ENCODE results near the gene MAMSTR.
A peak's percentile ranks its signal among the peaks of the same experiment; 100 is the strongest.

Gene MAMSTR

DNA sequence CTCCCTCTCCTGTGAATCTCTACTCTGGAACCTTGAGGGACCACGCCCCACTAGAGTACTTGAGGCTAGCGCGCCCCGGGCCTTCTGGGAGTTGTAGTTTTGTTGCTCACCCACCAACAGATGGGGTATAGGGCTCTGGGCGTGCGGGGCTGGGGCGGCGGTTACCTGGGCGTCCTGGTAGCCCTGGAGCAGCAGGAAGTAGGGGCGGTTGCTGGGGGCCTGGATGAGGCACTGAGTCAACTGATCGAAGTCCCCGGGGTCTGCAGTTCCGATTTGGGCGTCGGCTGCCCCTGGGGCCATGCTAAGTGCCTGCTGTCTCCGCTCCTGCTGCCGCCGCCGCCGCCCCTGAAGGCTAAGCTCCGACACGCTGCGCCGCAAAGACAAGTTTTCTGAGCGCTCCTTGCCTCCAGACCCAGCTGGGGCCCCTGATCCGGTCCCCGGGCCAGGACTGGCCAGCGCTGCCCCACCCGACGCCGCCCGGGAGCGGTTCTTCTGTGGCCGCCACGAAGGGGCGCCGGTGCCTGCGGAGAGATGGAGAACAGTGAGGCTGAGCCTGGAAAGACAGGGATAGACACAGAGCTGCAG is 15.6 kb upstream of the MAMSTR start:
- TF ChIP-seq, protein P1, sequence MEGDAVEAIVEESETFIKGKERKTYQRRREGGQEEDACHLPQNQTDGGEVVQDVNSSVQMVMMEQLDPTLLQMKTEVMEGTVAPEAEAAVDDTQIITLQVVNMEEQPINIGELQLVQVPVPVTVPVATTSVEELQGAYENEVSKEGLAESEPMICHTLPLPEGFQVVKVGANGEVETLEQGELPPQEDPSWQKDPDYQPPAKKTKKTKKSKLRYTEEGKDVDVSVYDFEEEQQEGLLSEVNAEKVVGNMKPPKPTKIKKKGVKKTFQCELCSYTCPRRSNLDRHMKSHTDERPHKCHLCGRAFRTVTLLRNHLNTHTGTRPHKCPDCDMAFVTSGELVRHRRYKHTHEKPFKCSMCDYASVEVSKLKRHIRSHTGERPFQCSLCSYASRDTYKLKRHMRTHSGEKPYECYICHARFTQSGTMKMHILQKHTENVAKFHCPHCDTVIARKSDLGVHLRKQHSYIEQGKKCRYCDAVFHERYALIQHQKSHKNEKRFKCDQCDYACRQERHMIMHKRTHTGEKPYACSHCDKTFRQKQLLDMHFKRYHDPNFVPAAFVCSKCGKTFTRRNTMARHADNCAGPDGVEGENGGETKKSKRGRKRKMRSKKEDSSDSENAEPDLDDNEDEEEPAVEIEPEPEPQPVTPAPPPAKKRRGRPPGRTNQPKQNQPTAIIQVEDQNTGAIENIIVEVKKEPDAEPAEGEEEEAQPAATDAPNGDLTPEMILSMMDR (IDR thresholded peaks at IDR 0.05) = no peak
- no peak for TF ChIP-seq ZFX (IDR thresholded peaks at IDR 0.05; ENCODE audit: borderline replicate concordance)
- H3K27ac ChIP-seq = no peak overlapping the region

DNA sequence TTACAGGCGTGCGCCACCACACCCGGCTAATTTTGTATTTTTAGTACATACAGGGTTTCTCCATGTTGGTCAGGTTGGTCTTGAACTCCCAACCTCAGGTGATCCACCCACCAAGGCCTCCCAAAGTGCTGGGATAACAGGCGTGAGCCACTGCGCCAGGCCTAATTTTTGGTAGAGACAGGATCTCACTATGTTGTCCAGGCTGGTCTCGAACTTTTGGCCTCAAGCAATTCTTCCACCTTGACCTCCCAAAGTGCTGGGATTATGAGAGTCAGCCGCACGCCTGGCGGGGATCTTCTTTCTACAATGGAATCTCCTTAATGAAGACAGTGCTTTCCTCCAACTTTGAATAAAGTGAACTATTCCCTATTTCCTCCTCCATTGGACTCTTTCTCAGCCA is 15.1 kb upstream of the MAMSTR start:
- H3K27ac ChIP-seq = no peak overlapping the region
- TF ChIP-seq, protein P1 (IDR thresholded peaks at IDR 0.05) = no peak
- no peak for TF ChIP-seq ZFX (IDR thresholded peaks at IDR 0.05; ENCODE audit: borderline replicate concordance)

DNA sequence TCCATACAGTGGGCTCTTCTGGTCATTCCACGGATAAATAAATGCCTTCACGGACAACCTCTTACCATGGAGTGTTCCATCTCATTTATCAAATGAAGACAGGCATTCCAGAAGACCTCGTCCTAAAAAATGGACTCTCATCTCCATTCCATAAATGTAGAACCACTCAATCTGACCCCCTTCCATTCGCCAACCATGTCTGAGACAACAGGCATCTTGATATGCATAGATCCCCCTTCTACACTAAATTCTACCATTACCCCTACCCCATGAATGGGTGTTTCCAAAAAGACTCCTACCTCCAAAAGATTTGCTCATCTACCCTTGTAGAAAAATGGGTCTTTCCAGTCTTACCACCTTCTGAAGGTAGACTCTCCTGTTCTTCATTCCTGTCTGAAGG is 11.9 kb upstream of the MAMSTR start:
- no peak overlapping the region for H3K27ac ChIP-seq
- TF ChIP-seq, protein P1 (IDR thresholded peaks at IDR 0.05) = no peak
- no peak for TF ChIP-seq ZFX (IDR thresholded peaks at IDR 0.05; ENCODE audit: borderline replicate concordance)

DNA sequence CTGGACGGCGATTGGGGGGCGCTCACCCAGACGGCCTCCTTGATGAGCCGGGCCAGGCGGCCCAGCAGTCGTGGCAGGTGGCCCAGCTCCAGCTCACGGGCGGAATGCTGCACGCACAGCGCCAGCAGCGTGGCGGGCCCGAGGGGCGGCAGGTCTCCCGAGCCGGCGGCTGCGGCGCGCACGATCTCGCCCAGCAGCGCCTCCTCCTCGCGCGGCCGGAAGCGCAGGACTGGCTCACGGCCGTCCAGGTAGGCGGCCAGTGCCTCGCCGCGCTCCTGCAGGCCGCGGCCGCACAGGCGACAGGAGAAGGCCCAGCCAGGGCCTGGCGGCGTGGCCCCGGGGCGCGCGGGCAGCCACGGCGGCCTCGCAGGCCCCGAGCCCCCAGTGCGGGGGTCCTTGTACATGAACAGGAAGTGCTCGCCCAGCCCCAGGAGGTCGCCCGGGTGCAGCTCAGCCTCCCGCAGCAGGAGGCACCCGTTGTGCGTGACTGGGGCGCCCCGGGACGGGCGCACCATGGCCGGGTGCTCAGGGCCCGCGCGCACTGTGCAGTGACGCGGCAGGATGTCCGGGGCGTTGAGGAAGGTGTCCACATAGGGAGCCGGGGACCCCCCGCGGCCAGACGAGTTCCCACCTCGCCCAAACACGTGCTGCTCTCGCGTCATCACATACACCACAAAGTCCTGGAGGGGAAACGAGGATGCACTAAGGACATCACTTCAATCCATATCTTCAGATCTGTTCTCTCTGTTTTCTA is 9.6 kb upstream of the MAMSTR start:
- TF ChIP-seq ZFX (IDR thresholded peaks at IDR 0.05; ENCODE audit: borderline replicate concordance) = no peak
- TF ChIP-seq, protein P1 (IDR thresholded peaks at IDR 0.05) = peak; percentile 35
- peak overlapping the region; percentile 32; the same call in 1 of the 2 replicates for H3K27ac ChIP-seq

DNA sequence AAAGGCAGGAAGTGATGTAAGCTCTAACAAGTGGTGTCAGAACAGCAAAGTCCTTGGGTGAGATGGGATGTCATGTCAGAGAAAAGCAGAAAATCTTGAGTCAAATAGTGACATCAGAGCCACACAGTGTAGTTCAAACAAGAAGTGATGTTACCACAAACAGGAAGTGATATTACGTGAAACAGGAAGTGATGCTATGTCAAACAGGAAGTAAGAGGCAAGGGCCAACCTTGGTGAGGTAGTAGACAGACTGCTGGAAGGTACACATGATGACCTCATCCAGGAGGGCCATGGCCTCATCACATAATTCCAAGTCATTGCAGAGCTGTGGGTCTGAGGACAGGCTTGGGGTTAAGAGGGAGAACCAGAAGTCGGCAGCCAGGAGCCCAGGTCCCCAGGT is 7.0 kb upstream of the MAMSTR start:
- TF ChIP-seq, protein P1 (IDR thresholded peaks at IDR 0.05) = no peak
- no peak for TF ChIP-seq ZFX (IDR thresholded peaks at IDR 0.05; ENCODE audit: borderline replicate concordance)
- 0 out of 2 replicates have a peak overlapping the region, but pooled peaks have one; percentile 18 for H3K27ac ChIP-seq

DNA sequence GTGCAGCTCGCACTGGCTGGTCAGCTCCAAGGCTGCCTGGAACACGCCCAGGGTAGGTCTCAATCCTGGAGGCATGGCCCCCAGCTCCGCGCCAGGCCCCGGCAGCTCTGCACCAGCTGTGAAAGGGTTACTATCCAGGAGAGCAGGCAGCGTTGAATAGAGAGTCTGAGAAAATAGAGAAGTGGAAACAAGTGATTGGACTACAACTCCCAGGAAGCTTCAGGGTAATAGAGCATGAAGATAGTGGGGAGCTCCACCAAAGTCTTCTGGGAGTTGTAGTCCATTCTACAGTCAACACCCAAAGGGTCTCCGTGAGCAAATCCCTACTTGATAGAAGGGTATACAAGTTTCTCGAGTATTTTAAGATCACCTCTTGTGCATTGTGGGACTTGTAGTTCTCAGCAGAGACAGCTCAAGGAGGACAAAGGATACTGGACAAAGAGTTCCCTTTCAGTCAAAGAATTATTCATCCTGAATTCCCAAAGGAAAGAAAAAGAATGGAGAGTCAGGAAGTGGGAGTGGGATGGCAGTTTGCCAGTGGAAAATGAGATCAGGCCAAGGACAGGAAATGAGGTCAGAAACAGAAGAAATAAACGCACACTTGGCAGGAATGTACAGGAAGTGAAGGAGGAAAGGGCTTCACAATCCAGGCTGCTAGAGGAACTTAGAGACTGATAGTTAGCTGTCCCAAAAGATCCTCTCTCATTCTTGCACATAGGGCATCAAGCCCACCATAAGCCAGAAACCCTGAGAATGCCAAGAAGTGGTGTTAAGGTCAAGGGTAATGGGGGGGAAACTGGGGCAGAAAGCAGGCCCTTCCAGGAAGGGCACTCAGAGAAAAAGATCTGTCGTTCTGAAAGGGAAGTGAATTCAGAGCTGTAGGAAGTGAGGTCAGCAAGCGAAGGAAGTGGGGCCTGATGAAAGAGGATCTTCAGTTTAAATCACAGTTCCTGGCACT is 5.5 kb upstream of the MAMSTR start:
- TF ChIP-seq, protein P1 (IDR thresholded peaks at IDR 0.05) = no peak
- peak overlapping the region; percentile 42 for H3K27ac ChIP-seq
